OCI-LY3 (cell line): Measurements from ENCODE around the gene FCHSD2.

ENCODE experiments used
- CTCF ChIP-seq: fragments of 200-600, 300-600 bp; sonication (generic); IDR thresholded peaks from 2 replicates; pipeline ENCODE4 v1.5.1; 2014; ENCODE audit warnings: antibody characterized with exemption, low read length, low read depth
- EZH2phosphoT487 ChIP-seq: fragments of 200-600 bp; shearing (Covaris generic); IDR thresholded peaks from 2 replicates; pipeline ENCODE4 v1.6.1; 2018; ENCODE audit warnings: antibody characterized with exemption, mixed run types, low read depth

DNA sequence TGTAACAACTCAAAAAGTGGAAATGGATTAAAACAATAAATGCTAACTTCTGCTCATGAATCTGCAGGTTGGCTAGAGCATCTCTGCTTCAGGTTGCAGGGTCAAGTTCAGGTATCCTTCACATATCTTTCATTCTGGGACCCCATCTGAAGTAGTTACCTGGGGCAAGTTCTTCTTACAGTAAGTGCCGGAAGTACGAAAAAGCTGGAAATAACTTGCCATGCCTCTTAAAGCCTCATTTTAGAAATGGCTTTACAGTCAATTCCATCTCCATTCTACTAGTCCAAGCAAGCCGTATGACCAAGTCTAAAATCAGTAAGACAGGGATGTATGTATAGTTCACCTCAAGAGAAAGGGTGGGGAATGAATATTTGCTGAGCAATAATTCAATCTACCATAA lies 93.7 kb downstream of the FCHSD2 start:
- TF ChIP-seq CTCF (no peak), EZH2phosphoT487 (no peak)
